ENCODE data around the gene ABCB6.

Gene ABCB6

GRCh38 chr2:219253753-219254589, 35.2 kb upstream of the ABCB6 start, which contains the start of gene TUBA4A:
TUBA4A (minus strand) TSS chr2:219253918; CDS start chr2:219253858, 60 bp downstream.
- Histone ChIP-seq H3K4me3 (ENCODE audit: low read depth in 1 of 2, low read length in 2 of 2) (peak within 1 kb of the TSS; percentile 24 to 65; a peak in 3 of 4 replicates), H2AFZ (ENCODE audit: low read depth, low read length) (peak within 1 kb of the TSS; percentile 65), H4K20me1 (ENCODE audit: insufficient read depth, low read length) (peaks cover 33% of the 10 kb centered on the region), H3K27me3 (ENCODE audit: insufficient read depth, low read length, poor library complexity) (peaks cover 42% of the 10 kb centered on the region), H3K4me1 (ENCODE audit: insufficient read depth, low read length) (peaks cover 37% of the 10 kb centered on the region), H3K9ac (ENCODE audit: low read depth, low read length) (peak within 1 kb of the TSS; percentile 51), H3K79me2 (ENCODE audit: insufficient read depth, low read length) (no peaks in the 10 kb centered on the region), H3K27ac (ENCODE audit: low read length) (no peak within 1 kb of the TSS), H3K9me3 (ENCODE audit: insufficient read depth, low read length, severe bottlenecking) (no peaks in the 10 kb centered on the region), H3K36me3 (ENCODE audit: insufficient read depth, low read length) (no peaks in the 10 kb centered on the region), H3K4me2 (ENCODE audit: insufficient read depth, low read length) (peak within 1 kb of the TSS; percentile 99)
- peak; percentile 81 for DNase-seq
- peak; percentile 85 for ATAC-seq (ENCODE audit: insufficient read depth, low read depth)
- TF ChIP-seq EZH2 (IDR thresholded peaks at IDR 0.05; ENCODE audit: borderline replicate concordance, low read depth, low read length, severe bottlenecking) (peak; percentile 5), CTCF (IDR thresholded peaks at IDR 0.05; ENCODE audit: borderline replicate concordance, extremely low read depth, low read length, poor library complexity, severe bottlenecking) (peak; percentile 12)

GRCh38 chr2:219252900-219253752, 34.4 kb upstream of the ABCB6 start, which contains the start of gene TUBA4B:
TUBA4B (plus strand) TSS chr2:219253243; CDS start chr2:219253408, 165 bp downstream.
- peak within 1 kb of the TSS; percentile 99 for H3K4me2 ChIP-seq (ENCODE audit: insufficient read depth, low read length)
- ATAC-seq (ENCODE audit: insufficient read depth, low read depth): peak; percentile 41
- no peaks in the 10 kb centered on the region for H3K79me2 ChIP-seq (ENCODE audit: insufficient read depth, low read length)
- H3K36me3 ChIP-seq (ENCODE audit: insufficient read depth, low read length): peaks cover 5% of the 10 kb centered on the region
- H3K9me3 ChIP-seq (ENCODE audit: insufficient read depth, low read length, severe bottlenecking): no peaks in the 10 kb centered on the region
- H3K4me3 ChIP-seq (ENCODE audit: low read depth in 1 of 2, low read length in 2 of 2): peak within 1 kb of the TSS; percentile 24 to 65; a peak in 3 of 4 replicates
- H3K4me1 ChIP-seq (ENCODE audit: insufficient read depth, low read length): peaks cover 43% of the 10 kb centered on the region
- H2AFZ ChIP-seq (ENCODE audit: low read depth, low read length): peak within 1 kb of the TSS; percentile 65
- peak; percentile 44 for DNase-seq
- no peak within 1 kb of the TSS for H3K27ac ChIP-seq (ENCODE audit: low read length)
- TF ChIP-seq CTCF (IDR thresholded peaks at IDR 0.05; ENCODE audit: borderline replicate concordance, extremely low read depth, low read length, poor library complexity, severe bottlenecking): no peak
- peak; percentile 96 for TF ChIP-seq EZH2 (IDR thresholded peaks at IDR 0.05; ENCODE audit: borderline replicate concordance, low read depth, low read length, severe bottlenecking)
- peaks cover 40% of the 10 kb centered on the region for H4K20me1 ChIP-seq (ENCODE audit: insufficient read depth, low read length)
- peaks cover 39% of the 10 kb centered on the region for H3K27me3 ChIP-seq (ENCODE audit: insufficient read depth, low read length, poor library complexity)
- H3K9ac ChIP-seq (ENCODE audit: low read depth, low read length): peak within 1 kb of the TSS; percentile 51

GRCh38 chr2:219252570-219252899, 33.8 kb upstream of the ABCB6 start:
- Histone ChIP-seq H2AFZ (ENCODE audit: low read depth, low read length) (no peak overlapping the region), H3K79me2 (ENCODE audit: insufficient read depth, low read length) (no peaks in the 10 kb centered on the region), H4K20me1 (ENCODE audit: insufficient read depth, low read length) (peaks cover 43% of the 10 kb centered on the region), H3K36me3 (ENCODE audit: insufficient read depth, low read length) (peaks cover 6% of the 10 kb centered on the region), H3K9me3 (ENCODE audit: insufficient read depth, low read length, severe bottlenecking) (no peaks in the 10 kb centered on the region), H3K4me3 (ENCODE audit: low read depth in 1 of 2, low read length in 2 of 2) (peak overlapping the region in 1 of 2 experiments; percentile 65; a peak in 2 of 4 replicates), H3K4me2 (ENCODE audit: insufficient read depth, low read length) (peak overlapping the region; percentile 99), H3K27ac (ENCODE audit: low read length) (no peak overlapping the region), H3K4me1 (ENCODE audit: insufficient read depth, low read length) (peaks cover 49% of the 10 kb centered on the region), H3K27me3 (ENCODE audit: insufficient read depth, low read length, poor library complexity) (peaks cover 39% of the 10 kb centered on the region), H3K9ac (ENCODE audit: low read depth, low read length) (peak overlapping the region; percentile 51; the same call in 1 of the 2 replicates)
- DNase-seq (no peak), ATAC-seq (ENCODE audit: insufficient read depth, low read depth) (peak; percentile 1; the same call in 1 of the 3 replicates)
- TF ChIP-seq CTCF (IDR thresholded peaks at IDR 0.05; ENCODE audit: borderline replicate concordance, extremely low read depth, low read length, poor library complexity, severe bottlenecking) (no peak), EZH2 (IDR thresholded peaks at IDR 0.05; ENCODE audit: borderline replicate concordance, low read depth, low read length, severe bottlenecking) (no peak)

All from DND-41 (cell line).